Spleen (tissue), 7 donors: Measurements from ENCODE around the gene UQCRC1.

Experiments
- POLR2A ChIP-seq, 3 donors: fragments of 450-650 bp; IDR thresholded peaks; one replicate each; pipeline ENCODE4 v1.5.1; 2017; ENCODE audit warnings: antibody characterized with exemption in 3 of 3, mild to moderate bottlenecking in 1 of 3
- POLR2AphosphoS5 ChIP-seq, 3 donors: sonication (generic); formaldehyde crosslinking; IDR thresholded peaks; one replicate each; pipeline ENCODE4 v1.5.1; 2017; ENCODE audit warnings: antibody characterized with exemption in 3 of 3
- TF ChIP-seq, protein P1 (sequence below), 11 experiments: fragments of 200-600 bp in 7 of 11; fragments of 450-650 bp in 4 of 11; sonication (generic) in 4 of 11; IDR thresholded peaks in 8 of 11; conservative IDR thresholded peaks in 3 of 11; 1 replicate in 7 of 11; 2 replicates in 4 of 11; pipeline versions ENCODE4 v1.4.0 to v1.8.0; 2016 to 2021; ENCODE audit warnings: antibody characterized with exemption in 11 of 11, inconsistent platforms in 4 of 11, mild to moderate bottlenecking in 1 of 11
- donor health status: DM: no; HTN: no; CAD: no; lungs with moderate emphysema.
- donor health status: DM: no; HTN: no; CAD: no.
- donor health status: DM: no; HTN: no; CAD: no.

DNA sequence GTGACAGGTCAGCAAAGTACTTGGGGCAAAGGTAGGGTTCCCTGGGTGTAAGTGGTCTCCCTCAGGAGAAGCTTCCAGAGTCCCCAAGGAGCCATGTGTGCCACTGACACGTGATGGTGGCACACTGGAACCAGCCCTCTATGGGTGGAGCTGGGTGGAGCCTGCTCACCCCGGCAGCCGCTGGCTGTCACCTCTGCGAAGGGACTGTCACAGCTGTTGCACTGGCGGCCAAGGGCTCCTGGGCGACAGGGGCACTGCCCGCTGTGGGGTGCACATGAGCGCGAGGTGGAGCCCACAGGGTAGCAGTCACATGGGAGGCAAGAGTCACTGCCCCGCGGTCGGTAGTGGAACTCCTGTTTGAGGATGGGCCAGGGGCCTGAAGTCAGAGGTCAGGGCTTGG is 41.3 kb upstream of the UQCRC1 start:
- no peak for TF ChIP-seq POLR2AphosphoS5 (IDR thresholded peaks at IDR 0.05)
- TF ChIP-seq, protein P1, sequence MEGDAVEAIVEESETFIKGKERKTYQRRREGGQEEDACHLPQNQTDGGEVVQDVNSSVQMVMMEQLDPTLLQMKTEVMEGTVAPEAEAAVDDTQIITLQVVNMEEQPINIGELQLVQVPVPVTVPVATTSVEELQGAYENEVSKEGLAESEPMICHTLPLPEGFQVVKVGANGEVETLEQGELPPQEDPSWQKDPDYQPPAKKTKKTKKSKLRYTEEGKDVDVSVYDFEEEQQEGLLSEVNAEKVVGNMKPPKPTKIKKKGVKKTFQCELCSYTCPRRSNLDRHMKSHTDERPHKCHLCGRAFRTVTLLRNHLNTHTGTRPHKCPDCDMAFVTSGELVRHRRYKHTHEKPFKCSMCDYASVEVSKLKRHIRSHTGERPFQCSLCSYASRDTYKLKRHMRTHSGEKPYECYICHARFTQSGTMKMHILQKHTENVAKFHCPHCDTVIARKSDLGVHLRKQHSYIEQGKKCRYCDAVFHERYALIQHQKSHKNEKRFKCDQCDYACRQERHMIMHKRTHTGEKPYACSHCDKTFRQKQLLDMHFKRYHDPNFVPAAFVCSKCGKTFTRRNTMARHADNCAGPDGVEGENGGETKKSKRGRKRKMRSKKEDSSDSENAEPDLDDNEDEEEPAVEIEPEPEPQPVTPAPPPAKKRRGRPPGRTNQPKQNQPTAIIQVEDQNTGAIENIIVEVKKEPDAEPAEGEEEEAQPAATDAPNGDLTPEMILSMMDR (IDR thresholded peaks at IDR 0.05 in 8 of 11, conservative IDR thresholded peaks at IDR 0.05 in 3 of 11) = no peak
- TF ChIP-seq POLR2A (IDR thresholded peaks at IDR 0.05) = no peak
